HG02798 (cell line): ENCODE measurements around the gene CACUL1.
A peak's percentile ranks its signal among the peaks of the same experiment; 100 is the strongest.
"Not testable (repeated sequence)": the region's sequence is repeated elsewhere in the genome, so short reads cannot be mapped to it uniquely, and the experiment has no call there.

Source experiments
- ATAC-seq: cut with Tn5 transposase; IDR thresholded peaks from one replicate; pipeline ENCODE4 v1.9.1; 2021; ENCODE audit warnings: mild to moderate bottlenecking; ENCODE audit not compliant: unreplicated experiment, poor library complexity

CACUL1 gene

DNA sequence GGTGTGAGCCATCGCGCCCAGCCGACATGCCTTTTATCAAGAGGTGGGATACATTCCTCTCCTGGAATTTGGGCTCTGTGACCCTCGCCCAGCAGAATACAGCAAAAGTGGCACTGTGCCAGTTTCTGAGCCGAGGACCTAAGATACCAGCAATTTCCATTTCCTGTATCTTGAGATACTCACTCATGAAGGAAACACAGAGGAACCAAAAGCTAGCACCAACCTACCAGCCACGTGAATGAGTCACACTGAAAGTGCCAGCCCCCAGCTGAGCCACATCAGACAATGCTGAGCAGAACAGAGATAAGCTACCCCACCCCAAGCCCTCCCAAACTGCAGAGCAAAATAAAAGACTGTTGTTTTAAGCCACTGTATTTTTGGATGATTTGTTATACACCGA lies 56.3 kb downstream of the CACUL1 start:
- ATAC-seq: peak; percentile 98

DNA sequence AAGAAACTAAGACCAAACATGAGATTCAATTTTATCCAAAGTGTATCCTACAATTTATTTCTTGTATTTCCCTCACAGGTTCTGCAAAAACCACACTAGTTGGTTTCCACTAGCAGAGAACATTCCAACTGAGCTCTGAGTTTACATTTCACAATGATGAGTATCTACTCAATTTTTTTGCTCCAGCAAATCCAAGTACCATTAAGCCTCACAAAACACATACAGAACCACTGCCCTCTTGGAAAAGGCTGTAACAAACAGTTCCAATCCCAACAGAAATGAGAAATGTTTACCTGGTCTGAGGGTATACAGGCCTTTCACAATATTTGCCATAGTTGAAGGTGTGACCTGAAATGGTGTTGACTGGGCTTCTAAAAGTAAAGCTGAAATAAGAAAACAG lies 59.9 kb downstream of the CACUL1 start:
- no peak for ATAC-seq

DNA sequence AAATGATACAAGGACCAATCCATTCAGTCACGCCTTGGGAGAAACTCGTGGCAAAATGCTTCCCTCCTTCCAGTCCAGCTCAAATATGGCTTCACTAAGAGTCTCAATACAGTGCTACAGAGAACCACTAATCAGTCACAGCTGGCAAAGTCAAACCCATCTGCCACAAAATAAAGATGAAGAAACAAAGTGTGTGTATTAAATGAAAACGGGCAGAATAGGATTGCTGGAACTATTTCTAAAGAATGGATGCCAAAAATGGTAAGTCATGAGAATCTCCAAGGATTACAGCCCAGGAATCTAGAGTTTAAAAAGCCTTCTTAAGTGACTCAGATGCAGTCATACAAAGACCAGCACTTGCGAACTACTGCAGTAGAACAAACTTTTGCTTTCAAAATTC lies 61.9 kb downstream of the CACUL1 start:
- ATAC-seq: no peak

DNA sequence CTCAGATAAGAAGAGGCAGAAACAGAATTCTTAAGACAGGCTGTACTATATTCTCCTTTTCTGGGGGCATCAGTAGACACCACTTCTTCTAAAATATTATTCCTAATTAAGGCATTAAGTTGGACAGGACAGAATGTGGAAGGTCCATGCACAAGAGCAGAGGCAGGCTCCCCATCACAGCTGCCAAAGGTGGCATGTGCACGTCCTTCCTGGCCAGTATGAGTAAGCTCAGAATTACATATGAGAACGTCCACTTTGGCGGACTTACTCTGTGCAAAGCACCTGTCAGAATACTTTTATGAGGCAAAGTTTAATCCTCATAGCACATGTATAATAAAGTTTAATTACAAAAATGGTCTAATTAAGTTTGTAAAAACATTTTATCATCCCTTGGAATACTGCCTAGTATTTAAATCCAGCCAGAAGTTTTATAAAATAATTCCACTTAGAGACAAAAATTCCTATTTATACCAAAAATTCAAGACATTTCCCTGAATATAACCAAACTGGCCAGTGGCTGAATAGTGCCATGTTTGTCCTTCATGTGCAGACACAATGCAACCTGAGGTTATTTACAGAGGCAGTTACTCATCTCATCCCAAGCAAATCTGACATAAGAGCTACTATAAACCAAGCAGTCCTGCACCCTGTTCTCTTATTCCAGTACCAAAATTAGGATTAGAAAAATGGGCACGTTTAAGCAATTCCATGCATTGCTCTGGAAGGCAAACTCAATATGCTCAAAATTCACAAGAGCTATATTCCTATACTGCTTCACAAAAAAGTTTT lies 65.5 kb downstream of the CACUL1 start:
- ATAC-seq: no peak

DNA sequence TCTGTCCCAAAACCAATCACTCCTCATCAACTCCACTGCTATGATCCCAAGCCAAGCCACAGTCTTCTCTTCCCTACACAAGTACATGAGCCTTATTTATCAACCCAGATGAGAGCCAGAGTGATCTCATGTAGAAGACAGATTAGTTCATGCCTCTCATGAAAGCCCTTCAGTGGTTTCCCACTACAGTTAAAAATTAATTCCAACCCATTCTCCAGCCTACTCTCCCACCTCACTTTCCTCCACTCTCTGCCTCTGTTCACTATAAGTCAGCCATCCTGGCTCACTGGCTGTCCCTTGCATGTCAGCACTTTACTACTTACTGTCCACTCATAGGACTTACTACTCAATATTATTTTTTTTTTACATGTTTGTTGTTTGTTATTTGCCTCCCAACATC lies 67.3 kb downstream of the CACUL1 start:
- no peak for ATAC-seq

DNA sequence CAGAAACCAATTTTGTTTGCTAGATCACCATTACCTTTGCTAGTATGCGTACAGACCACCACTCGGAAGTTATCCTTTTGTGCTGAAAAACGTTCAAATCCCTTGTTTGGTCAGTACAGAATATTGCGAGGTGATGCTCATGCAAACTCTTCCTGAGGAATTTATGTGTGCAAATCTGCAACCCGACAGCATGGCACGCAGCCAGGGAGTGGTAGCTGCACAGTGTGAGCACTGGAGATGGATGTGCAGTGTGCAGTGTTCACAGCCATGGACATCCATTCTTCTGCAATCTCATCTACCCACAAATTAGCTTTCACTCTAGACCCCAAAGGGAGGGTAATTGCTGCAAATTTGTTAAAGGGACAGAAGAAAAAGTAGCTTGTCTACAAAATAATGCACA lies 72.2 kb downstream of the CACUL1 start:
- no peak for ATAC-seq

DNA sequence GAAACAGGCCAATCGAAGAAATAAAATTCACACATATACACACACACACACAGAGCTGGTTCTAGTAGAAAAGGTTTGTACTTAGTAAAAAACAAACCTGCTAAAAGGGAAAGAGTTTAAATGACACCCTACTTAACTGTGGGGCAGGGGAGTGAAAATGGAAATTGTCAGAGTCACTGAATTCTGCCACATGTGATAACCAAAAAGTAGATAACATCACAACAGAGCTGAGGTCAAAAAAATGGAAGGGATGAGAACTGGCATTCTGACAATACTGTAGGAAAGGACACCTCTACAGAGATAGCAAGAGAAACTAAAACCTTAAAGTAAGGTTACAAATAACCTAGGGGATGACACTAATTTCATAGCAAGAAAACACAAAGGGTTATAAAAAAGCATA lies 74.6 kb downstream of the CACUL1 start:
- no peak for ATAC-seq

DNA sequence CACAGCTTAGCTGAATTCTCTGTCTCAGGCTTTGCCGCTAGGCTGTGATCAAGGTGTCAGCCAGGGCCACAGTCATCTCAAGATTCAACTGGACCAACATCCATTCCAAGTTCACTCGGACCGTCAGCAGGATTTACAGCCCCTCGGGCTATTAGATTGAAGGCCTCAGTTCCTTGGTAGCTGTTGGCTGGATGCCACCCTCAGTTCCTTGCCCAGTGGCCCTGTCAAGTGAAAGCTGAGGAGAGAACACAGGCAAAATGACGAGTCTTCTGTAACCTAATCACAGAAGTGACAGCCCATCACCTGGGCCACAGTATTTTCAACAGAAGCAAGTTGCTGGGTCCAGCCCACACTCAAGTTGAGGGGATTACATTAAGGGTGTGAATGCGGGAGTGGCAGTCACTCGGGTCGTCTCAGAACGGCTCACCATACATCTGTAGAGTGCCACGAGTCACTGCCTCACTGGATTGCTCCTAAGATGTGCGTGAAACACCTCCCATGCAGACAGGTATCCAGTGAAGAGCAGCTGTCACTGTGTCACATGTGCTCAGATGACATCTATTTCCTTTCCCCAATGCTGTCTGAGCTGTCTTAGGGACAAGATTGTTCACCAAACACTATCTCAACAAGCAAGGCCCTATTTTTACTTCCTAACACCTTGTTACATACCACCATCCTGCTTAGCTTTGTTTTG lies 80.4 kb downstream of the CACUL1 start:
- no peak for ATAC-seq

DNA sequence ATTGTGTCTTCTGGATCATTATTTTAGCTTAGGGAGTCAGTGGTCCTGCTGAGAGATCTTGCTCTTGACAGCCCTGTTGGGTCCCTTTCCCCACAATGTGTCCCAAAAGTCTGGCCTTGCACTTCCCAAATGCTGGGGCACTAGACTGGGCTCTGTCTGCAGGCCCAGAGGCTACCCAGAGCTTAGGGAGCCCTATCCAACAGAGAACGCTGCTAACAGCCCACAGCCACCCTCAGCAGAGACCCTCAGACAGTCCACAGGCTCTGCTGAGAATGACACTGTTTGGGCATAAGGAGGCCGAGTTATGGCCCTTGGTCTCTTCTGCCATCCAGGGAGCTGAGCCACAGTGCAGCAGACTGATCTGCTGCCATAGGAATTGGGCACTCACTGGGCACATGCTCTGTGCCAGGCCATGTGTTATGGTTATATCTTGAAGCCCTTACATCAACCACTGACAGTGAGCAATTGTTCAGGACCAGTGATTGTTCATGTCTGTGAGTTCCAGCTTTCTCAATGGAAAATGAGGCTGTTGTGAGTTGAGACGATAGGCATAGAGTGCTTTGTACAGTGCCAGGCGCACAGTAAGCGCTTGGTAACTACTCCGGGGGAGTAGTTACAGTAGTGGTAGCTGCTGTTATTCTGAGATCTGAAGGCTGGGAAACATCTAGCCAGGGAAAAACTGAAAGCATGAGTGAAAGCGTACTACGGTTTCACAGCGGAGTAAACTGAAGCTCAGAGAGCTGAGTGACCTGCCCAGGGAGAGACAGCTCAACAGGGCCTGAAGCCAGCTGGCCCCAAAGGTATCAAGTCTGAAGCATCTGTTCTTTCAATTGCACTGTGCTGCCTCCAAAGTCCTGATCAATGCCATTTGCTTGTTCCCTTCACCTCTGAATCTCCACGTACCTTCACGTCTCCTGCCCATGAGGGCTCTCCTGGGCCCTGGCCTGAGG lies 81.7 kb downstream of the CACUL1 start:
- no peak for ATAC-seq

DNA sequence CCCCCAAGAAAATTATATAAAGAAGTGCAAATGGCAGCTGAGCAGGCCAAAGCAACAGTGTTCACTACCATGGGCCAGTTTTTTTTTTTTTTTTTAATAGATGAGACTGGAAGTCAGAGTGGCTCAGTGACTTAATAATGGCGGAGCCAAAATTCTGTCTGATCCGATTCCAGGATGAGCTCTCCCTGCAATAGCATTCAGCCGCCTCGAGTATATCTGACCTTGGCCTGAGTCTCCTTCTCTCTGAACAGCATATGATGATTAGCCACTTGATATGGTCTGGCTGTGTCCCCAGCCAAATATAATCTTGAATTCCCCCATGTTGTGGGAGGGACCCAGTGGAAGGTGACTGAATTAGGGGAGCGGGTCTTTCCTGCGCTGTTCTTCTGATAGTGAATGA lies 82.6 kb downstream of the CACUL1 start:
- no peak for ATAC-seq

DNA sequence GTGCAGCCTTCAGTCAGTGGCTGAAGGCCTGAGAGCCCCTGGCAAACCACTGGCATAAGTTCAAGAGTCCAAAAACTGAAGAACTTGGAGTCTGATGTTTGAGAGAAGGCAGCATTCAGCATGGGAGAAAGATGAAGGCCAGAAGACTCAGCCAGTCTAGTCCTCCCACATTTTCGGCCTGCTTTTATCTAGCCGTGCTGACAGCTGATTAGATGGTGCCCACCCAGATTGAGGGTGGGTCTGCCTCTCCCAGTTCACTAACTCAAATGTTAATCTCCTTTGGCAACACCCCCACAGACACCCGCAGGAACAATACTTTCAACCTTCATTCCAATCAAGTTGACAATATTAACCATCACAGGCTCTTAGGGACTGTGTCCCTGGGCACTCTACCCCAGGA lies 83.5 kb downstream of the CACUL1 start:
- not testable (repeated sequence) for ATAC-seq

DNA sequence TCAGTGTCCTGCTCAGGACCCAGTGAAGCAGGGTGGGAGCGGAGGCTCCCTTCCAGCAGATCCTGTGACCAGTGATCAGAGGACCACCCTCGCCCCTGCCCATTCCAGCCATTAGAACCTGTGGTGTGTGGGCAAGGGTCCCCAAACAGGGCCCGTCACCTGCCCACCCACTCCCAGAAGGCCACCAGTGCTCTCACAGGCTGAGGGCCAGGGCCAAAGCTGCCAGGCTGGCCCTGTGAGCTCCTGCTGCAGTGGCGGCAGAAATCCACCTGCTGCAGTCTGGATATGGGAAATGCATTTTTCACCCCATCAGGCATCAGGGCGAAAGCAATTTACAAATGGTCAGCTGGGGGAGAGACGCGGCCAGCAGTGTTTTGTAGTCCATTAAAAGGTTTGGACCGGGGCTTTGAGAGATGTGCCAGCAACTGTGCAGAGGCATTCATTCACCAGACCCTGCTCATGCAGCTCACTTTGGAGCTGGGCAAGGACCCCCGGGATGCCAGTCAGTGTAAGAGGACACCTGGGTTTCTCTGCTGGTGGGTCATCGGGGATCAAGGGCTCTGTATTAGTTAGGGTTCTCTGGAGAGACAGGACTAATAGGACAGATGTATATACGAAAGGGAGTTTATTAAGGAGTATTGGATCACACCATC lies 84.2 kb downstream of the CACUL1 start:
- no peak for ATAC-seq

DNA sequence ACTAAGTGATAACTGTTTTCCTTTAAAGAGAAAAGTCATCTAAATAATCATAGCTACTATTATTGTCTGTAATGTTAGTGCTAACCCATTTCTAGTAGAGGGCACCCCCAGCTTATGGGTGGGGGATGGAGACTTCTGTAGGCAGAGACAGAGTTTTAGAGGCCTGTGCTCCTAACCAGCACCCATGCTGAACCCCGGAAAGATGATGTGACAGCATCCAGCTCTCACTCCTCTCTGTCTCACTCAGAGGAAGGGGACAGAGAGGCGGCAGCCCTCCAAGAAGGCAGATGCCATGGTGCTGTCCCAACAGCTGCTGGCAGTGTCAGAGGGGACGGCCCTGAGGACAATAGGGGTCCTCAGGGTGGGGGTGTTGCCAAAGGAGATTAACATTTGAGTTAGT lies 84.9 kb downstream of the CACUL1 start:
- ATAC-seq: no peak

DNA sequence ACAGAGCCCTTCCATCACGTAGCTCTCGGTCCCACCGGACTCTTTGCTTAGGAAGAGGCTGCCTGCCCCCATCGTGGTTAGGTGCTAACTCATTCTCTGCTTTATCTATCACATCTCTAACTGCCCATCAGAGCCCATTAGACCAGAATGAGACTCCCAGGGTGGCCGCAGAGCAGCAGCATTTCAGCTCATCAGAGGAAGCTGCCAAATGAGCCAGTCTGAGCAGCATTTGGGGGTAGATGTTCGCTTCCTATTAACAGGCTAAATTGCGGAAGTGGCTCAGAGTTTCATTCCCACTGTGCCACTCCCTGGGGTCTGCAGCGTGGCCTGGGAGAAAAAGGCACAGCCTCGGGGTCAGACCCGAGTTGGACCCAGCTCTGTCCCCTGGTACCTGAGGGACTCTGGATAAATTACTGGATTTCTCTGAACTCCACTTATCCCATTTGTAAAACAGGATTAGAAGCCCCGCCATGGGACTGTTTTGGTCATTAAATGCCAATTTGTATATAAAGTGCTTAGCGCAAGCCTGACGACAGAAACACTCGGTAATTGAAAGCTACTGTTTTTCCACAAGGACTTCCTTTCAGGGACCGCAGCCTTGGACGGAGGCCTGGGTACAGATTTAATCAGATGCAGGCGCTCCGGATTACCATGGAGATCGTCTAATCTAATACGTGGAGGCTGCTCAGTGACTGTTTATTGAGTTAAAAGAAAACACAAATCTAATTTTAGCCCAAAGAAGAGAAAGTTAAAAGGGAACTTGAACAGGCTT lies 85.6 kb downstream of the CACUL1 start:
- ATAC-seq: no peak

DNA sequence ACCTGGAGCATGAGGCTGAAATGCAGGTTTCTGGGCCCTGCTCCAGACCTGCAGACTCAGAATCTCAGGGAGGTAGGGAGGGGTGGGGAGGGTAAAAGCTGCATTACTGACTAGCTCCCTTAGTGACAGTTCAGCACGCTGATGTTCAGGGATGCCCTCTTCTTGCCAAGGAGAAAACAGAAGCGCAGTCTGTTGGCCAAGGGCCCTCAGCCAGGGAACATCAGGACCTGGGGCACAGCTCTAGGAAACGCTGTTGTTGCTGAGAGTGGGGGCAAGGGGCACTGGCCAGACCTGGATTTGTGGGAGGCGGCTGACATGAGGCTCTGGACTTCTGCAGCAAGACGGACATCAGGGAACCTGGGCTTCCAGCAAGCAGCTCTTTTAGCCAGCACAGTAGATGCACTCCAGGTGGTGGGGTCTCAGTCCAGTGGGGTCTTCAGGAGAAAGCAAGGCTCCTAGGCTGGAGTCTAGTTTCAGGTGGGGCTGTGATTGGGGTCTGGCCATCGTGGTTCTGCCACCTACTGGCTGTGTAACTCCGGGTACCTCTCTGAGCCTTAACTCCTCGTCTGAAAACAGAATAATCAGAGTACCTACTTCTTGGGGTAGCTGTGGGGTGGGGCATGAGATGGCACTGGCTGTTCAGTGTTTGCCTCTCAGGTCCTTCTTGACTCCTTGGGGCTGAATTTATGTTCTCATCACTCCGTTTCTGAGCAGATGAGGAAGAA lies 86.4 kb downstream of the CACUL1 start:
- no peak for ATAC-seq

DNA sequence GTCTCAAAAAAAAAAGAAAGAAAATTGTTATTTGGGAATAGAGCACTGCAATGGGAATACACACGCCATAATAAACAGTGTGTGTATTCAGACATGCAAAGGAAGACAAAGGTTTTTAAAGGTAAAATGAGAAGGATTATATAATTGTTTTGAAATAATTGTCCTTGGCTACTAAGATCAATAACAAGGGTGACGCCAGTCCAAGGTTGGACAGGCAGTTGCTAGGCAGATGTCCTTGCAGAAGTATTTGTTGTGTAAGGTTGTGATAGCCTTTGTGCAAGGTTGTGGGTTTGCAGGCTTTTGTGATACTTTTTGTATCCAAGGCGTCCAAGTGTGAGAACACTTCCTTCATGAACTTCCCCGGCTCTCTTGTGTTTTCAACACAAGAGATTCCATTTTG lies 87.0 kb downstream of the CACUL1 start:
- ATAC-seq: no peak

DNA sequence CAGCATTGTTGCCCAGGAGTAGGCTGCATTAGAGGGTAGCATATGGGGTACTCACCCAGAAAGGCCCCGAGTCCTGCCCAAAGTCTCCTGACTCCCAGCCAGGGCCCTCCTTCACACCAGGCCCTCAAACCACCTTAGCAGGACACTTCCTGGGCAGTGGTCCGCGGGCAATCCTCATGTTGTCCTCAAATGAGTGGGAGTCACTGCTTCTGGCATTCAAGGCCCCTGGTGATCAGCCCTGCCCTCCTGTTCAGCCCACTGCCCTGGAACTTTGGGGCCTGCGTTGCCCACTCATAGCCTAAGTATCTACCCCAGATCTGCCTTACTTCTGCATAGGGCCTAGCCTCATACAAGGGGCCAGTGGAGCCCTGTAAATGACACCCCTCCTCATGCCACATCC lies 88.4 kb downstream of the CACUL1 start:
- ATAC-seq: no peak

DNA sequence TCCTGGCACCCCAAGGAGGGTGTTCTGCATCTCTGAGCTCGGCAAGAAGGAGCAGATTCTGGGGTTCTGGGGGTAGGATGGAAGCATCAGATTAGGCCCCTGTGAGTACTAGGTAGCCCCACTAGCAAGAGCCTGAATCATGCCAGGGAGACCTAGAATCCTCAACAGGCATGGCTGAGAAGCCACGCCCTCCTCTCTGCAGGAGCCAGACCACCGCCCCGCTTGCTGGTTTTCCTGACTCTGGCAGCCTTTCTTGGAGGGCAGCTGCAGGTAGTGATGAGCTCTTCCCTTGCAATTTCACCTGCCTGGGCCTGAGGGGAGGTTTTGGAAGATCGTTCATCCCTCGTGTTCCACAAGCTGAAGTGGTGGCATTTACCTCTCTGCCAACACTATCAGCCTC lies 90.4 kb downstream of the CACUL1 start:
- ATAC-seq: no peak

DNA sequence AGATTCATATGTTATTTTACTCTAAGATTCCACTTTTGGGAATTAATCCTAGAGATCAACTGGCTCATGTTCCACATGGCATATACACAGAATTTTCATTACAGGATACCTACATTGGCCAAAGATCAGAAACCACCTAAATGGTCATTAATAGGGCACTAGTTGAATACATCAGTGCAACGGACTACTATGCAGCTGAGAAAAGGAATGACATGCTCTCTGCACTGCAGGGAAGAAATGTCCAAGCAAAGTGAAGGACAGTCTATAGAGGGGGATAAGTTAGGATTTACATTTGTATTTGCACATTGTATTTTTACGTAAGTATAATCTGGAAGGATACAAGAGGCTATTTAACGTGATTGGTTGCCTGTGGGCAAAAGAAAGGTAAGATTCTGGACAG lies 91.6 kb downstream of the CACUL1 start:
- no peak for ATAC-seq
